ENCODE data around the gene RNU7-1.

The RNU7-1 gene

GRCh38 chr12:6937481-6938352 lies 5.9 kb upstream of the RNU7-1 start:
- DNase-seq (ENCODE audit: low read depth, low spot score), result peak; percentile 79

DNA sequence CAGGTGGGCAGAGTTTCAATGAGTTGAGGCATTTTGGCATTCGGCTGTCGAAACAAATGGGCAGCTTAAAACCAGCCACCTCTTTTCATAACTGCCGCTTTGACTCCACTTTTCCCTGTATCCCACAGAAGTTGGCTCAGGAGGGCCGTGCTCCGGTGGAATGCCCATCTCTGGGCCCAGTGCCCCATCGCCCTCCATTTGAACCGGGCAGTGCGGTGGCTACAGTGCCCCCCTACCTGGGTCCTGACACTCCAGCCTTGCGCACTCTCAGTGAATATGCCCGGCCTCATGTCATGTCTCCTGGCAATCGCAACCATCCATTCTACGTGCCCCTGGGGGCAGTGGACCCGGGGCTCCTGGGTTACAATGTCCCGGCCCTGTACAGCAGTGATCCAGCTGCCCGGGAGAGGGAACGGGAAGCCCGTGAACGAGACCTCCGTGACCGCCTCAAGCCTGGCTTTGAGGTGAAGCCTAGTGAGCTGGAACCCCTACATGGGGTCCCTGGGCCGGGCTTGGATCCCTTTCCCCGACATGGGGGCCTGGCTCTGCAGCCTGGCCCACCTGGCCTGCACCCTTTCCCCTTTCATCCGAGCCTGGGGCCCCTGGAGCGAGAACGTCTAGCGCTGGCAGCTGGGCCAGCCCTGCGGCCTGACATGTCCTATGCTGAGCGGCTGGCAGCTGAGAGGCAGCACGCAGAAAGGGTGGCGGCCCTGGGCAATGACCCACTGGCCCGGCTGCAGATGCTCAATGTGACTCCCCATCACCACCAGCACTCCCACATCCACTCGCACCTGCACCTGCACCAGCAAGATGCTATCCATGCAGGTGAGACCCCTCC lies 5.0 kb upstream of the RNU7-1 start:
- DNase-seq (ENCODE audit: low read depth, low spot score), result no peak

GRCh38 chr12:6939191-6939540 lies 4.5 kb upstream of the RNU7-1 start:
- no peak for DNase-seq (ENCODE audit: low read depth, low spot score)

DNA sequence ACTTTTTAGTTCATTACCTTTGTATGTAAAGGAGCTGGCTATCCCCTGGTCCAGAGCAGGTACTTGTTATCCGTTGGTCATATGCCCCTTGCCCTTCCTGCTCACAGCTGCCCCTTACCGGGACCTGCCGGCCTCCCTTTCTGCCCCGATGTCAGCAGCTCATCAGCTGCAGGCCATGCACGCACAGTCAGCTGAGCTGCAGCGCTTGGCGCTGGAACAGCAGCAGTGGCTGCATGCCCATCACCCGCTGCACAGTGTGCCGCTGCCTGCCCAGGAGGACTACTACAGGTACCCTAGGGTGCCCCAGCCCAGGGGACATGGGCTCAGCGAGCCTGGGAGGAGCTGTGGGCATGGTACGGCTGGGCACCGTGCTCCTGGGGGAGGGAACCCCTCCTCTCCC lies 2.3 kb upstream of the RNU7-1 start:
- DNase-seq (ENCODE audit: low read depth, low spot score), result no peak

DNA sequence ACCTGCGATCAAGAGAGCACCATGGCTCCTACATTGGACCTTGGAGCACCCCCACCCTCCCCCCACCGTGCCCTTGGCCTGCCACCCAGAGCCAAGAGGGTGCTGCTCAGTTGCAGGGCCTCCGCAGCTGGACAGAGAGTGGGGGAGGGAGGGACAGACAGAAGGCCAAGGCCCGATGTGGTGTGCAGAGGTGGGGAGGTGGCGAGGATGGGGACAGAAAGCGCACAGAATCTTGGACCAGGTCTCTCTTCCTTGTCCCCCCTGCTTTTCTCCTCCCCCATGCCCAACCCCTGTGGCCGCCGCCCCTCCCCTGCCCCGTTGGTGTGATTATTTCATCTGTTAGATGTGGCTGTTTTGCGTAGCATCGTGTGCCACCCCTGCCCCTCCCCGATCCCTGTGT lies 1.8 kb upstream of the RNU7-1 start:
- DNase-seq (ENCODE audit: low read depth, low spot score), result no peak

DNA sequence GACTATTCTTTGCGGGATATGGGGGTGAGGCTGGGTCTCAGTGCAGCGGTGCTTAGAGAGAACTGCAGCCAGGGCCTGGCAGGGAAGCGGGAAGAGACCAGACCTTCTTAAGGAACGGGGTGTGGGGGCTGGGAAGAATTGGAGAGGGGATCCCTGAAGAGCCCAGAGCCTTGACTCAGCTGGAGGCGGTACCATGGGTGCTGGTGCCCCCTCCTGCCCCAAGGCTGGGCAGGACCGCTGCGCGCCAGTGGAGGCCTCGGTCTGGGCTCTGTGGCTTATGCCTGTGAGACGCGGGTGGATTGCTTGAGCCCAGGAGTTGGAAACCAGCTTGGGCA lies 1.3 kb upstream of the RNU7-1 start:
- no peak for DNase-seq (ENCODE audit: low read depth, low spot score)

DNA sequence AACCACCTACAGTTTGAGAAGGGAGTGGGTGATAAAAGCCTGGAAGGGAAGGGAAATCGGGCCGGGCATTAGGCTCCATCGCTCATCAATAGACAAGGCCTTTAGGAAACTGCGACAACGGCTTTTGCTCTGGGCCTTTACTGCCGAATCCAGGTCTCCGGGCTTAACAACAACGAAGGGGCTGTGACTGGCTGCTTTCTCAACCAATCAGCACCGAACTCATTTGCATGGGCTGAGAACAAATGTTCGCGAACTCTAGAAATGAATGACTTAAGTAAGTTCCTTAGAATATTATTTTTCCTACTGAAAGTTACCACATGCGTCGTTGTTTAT lies 261 bp upstream of the RNU7-1 start:
- DNase-seq (ENCODE audit: low read depth, low spot score), result no peak

DNA sequence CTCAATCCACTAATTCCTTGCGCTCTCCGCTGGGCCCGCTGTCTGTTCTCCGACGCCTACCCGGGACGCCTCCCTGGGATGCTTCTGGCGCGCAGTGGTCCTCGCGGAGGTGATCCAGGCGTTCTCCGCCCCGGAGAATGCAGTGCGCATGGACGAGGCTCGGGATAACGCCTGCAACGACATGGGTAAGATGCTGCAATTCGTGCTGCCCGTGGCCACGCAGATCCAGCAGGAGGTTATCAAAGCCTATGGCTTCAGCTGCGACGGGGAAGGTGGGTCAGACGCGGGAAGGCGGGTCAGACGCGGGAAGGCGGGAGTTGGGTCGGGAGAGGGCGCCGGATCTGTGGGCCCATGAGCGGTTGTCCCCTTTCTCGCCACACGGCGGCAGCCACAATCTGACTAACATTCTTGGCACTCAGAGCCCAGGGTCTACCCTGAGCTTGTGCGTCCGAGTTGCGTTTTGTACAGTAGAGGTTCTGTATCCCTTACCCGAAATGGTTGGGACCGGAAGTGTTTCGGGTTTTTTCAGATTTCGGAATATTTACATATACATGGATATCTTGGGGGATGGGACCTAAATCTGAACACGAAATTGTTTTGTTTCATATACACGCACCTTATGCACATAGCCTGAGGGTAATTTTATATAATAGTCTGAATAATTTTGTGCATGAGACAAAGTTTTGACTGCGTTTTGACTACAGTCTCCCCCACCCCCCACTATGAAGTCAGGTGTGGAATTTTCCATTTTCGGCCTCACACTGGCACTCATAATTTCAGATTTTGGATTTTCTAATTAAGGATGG lies 968 bp downstream of the RNU7-1 start:
- DNase-seq (ENCODE audit: low read depth, low spot score), result peak; percentile 64

- DNase-seq (ENCODE audit: low read depth, low spot score), result no peak
Measured at GRCh38 chr12:6945613-6946012, 2.0 kb downstream of the RNU7-1 start.

DNA sequence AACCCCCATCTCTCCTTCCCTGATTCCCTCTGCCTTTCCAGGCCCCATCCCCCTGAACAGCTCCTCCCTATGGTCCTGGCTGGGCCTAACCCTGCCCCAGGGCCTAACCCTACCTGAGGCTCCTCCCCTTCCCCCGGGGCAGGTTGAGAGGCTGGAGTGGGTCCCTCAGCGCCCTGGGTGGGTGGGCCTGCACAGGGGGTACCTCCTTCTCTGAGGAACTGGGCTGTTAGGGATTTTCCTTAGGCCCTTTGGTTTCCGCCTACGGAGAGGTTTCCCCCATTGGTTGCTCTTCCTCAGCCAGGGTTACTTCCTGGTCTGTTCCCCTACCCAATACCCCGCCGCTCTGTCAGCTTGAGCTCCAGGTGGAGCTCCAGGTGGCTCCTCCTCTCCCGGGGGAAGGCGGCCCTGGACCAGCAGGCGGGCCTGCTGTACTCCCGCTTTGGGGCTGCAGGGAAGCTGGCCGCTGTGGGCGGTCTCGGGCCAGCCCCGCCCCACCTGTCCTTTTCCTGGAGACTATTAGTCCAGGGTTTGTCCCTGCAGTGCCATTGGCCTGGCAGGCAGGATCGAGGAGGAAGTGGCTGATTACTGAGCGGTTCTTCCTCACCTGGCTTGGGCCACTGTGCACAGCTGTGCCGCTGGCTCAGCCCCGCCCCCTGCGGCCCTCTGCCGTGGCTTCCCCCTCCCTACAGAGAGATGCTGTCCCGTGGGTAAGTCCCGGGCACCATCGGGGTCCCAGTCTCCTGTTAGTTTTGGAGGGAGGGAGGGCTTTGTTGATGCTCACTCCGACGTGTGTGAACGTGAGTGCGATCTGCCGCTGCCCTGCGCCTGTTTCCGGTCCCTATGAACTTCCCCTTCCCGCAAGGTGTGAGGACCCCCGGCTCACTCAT lies 2.7 kb downstream of the RNU7-1 start:
- no peak for DNase-seq (ENCODE audit: low read depth, low spot score)

- DNase-seq (ENCODE audit: low read depth, low spot score), result no peak
Measured at GRCh38 chr12:6946920-6947374, 3.3 kb downstream of the RNU7-1 start.

- no peak for DNase-seq (ENCODE audit: low read depth, low spot score)
Measured at GRCh38 chr12:6947615-6948014, 4.0 kb downstream of the RNU7-1 start.

DNA sequence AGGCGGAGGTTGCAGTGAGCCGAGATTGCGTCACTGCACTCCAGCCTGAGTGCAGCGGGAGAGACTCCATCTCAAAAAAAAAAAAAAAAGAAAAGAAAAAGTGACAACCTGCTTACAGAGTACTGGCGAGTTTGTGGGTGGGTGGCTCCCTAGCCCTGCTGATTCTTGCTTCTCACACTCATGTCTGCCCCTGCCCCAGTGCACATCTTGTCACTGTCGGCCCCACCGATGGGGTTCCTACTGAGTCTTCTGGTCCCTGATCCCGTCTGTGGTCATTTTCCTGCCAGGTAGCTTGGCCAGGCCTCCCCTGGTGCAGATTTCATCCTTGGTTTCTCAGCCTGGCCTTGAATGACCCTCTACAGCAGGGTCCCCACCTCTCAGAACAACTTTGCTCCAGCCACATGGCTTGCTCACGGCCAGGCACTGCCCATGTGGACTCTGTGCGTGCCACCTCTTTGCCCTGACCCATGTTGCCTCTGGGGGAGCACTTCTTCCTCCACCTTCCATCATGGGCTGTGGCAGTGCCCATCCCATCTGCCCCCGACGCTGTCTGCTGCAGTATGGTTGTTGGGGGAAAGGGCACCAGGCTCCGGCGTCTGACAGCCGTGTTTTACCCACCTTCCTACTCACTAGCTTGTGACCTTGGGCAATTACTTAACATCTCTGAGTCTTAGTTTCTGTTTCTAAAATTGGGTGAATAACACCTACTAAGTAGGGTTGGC lies 5.4 kb downstream of the RNU7-1 start:
- no peak for DNase-seq (ENCODE audit: low read depth, low spot score)

GRCh38 chr12:6950401-6950801 lies 6.8 kb downstream of the RNU7-1 start:
- DNase-seq (ENCODE audit: low read depth, low spot score), result no peak

DNA sequence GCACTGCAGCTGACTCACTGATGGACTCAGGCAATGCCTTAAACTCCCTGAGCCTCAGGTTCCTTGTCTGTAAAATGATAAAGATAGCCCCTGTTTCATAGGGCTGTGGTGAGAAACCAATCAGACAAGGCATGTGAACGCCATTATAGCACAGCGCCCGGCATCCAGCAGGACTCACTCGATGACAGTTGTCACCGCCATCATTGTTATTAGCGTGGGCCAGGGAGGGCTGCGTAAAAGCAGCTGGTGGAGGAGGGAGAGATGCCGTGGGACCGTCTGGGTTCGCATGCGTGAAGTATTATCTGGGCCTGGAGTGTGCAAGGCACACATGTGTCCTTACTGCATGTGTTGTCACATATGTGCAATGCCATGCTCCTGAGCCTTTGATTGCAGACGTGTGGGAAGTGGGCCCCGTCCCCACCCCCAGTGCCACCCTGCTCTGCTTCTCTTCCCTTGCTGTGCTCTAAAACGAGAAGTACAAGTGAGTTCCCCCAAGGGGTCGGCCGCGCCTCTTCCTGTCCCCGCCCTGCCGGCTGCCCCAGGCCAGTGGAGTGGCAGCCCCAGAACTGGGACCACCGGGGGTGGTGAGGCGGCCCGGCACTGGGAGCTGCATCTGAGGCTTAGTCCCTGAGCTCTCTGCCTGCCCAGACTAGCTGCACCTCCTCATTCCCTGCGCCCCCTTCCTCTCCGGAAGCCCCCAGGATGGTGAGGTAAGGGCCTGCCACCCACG lies 7.4 kb downstream of the RNU7-1 start, which contains the start of gene PTPN6:
Gene PTPN6 (plus strand): TSS at position 546 of the 730 bp plus-strand sequence. CDS start 157 bp downstream, at position 703.
- DNase-seq (ENCODE audit: low read depth, low spot score), result peak; percentile 55

DNA sequence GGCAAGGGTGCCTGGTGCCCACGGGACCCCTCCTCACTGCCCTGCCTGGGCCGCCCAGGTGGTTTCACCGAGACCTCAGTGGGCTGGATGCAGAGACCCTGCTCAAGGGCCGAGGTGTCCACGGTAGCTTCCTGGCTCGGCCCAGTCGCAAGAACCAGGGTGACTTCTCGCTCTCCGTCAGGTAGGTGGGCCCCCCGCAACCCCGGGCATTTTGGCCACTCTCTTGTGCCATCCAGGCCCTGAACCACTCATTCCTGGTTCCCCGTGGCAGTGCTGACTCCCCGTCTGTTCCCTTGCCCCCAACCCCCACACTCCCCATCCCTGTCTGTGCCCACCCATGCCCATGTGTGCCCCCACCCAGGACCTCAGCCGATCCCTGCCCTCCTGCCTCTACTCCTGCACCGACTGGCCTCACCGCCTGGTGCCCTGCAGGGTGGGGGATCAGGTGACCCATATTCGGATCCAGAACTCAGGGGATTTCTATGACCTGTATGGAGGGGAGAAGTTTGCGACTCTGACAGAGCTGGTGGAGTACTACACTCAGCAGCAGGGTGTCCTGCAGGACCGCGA lies 8.0 kb downstream of the RNU7-1 start:
- DNase-seq (ENCODE audit: low read depth, low spot score), result no peak

DNA sequence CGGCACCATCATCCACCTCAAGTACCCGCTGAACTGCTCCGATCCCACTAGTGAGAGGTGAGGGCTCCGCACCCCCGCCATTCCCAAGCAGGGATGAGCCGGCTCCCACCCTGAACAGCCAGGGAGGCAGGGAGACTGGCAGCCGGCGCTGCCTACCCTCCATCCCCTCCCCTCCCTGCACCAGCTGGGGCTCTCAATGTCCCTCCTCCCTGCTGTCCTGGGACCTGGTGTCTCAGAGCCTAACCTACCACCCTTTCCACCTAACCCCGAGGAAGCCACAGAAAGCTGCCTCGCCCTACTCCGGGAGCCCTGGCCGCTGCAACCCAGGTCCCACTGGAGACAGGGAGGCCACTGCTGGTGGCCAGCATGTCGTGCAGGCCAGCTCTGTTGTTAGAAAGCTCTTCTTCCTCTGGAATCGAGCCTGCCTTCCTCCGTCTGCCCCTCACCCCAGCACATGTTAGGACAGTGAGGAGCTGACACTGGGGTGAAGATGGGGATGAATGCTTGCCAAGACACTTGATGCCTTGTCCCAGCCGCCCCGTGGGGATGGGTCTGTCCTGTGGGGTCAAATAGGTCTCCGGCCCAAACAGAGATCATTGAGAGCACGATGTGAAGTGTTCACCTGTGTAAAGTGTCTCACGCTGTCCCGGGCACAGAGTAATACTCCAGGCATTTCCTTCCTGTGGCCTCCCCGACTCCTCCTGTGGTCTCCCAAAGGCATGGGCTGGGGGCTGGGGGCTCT lies 8.7 kb downstream of the RNU7-1 start:
- DNase-seq (ENCODE audit: low read depth, low spot score), result no peak

DNA sequence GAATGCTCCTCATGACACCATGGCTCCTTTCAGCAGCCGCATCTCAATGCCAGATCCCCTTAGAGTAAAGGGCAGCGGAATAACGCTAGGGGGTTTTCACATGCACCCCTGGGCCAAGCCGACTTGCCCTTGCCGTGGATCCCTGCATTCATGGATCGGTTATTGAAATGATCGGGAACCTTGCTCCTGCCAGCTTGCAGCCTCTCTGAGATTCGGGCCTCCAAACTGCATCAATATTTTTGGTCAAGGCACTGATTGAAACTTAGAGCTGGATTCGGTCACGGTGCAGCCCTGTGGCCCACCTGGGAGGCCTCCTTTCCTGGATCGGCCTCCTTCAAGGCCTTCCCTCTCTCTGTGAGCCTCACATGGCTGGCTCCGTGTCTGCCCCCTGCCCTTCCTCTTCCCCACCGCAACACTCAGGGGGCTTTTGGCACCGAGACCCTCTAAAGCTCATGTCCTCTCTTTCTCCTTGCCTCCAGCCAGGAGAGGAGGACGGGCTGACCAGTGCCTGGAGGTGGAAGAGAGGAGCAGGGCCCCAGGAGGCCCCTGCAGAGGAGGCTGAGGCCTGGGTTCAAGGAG lies 9.3 kb downstream of the RNU7-1 start:
- no peak for DNase-seq (ENCODE audit: low read depth, low spot score)
